Measurements from ENCODE around the gene MT1G. TPM values are rescaled to one million over a fixed set of nuclear protein-coding genes. Genes with fewer than 3 reads are reported as not detected.
"Not testable (repeated sequence)": the region's sequence is repeated elsewhere in the genome, so short reads cannot be mapped to it uniquely, and the experiment has no call there.

MT1G gene
- polyA plus RNA-seq, 1 experiment, result not detected

DNA sequence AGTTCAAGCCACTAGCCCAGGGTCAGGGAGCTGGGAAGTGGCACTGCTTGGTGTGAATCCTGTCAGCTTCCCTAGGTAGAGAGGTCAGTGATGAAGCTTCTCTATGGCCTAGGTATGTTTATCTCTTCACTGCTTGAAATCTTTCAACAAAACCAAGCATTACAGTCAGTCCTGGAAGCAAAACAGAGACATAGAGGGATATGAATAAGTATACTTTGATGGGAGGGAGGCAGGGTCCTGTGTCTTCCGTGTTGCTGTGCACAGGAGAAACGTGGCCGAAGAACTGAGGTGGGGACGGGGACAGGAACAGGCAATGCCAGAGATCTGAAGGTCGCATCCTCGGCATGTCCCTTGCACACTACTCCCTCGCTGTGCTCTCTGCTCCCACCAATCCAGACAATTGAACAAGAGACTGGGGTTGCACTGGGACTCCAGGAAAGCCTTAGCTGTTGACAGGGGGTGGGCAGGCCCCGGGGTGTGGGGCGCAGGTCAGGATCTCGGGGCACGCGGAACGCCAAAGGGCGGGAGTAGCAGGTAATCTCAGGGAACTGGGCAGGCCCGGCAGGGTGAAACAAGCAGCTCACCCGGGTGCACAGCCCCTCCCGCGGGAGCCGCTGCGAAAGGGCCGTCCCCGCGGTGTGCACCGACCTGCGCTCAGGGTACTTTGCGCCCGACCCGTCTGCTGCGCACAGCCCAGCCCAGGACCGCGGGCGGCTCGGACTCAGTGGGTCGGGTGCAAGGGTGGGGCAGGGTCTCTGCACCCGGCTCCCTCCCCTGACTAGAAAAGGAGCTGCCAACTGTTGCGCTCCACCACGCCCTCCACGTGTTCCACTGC is 1.4 kb upstream of the MT1G start, which contains the start of gene MT1H:
Gene MT1H (plus strand): TSS at position 810 of the 835 bp plus-strand sequence. CDS start 71 bp downstream, outside the sequence.
- POLR2A ChIA-PET, result interaction anchor here (1.8 kb wide), 1 partner anchor 44 kb away, joined by 6 read pairs; the partner anchor contains the start of gene MT1E

DNA sequence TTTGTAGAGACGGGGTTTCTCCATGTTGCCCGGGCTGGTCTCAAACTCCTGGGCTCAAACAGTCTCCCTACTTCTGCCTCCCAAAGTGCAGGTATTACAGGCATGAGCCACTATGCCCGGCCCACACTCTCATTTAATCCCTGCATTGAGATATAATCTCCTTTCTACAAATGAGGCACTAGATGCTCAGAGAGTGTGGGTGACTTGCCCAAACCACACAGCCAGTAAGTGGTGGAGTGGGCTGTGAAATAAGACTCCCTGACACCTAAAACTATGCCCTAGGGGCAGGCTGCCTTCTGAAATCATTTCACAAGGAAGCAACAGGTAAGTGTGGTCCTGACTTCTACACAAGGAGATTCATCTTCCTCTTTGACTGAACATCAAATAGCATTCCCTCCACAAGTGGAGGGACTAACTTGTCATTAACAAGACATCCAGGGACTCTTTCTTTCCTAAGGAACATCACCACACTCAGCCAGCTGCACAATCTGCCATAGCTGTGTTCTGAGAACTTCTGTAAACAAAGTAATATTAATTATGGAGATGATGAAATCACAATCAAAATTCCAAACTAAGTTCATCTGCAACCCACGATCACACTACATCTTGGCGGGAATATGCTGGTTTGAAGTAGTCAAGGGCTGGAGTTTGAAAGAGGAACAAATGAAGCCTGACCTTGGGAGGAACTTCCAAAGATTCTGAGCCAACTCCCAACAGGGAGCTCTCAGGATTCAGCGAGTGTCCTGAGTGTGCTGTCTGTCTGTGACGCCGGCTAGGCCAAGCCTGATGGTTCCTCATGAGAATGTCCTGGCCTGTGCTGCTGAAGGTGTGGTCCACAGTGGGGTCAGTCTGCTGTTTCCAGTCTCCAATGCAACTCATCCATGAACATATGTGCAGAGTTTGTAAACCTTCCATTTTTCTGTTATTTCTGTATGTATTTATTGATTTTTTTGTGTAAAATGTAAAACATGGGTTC is 2.3 kb downstream of the MT1G start:
- H3K9me3 ChIP-seq (ENCODE audit: control insufficient read depth, insufficient read depth, low read length); POLR2A ChIA-PET; H3K27ac ChIP-seq (ENCODE audit: low read depth, low read length); H3K4me3 ChIP-seq (ENCODE audit: low read depth, low read length); CTCF ChIA-PET; DNase-seq (ENCODE audit: low read depth, low spot score): not testable (repeated sequence)
- peaks cover 81% of the 10 kb centered on the region for H3K27me3 ChIP-seq (ENCODE audit: control insufficient read depth, insufficient read depth, low read length)

More for the DNA sequence above, 1.4 kb upstream of the MT1G start, which contains the start of gene MT1H:
- Histone ChIP-seq H3K9me3 (ENCODE audit: control insufficient read depth, insufficient read depth, low read length) (no peaks in the 10 kb centered on the region; the same call in 1 of the 2 replicates), H3K27me3 (ENCODE audit: control insufficient read depth, insufficient read depth, low read length) (peaks cover 65% of the 10 kb centered on the region), H3K27ac (ENCODE audit: low read depth, low read length) (no peak within 1 kb of the TSS), H3K4me3 (ENCODE audit: low read depth, low read length) (no peak within 1 kb of the TSS)
- TF ChIP-seq, protein P1, sequence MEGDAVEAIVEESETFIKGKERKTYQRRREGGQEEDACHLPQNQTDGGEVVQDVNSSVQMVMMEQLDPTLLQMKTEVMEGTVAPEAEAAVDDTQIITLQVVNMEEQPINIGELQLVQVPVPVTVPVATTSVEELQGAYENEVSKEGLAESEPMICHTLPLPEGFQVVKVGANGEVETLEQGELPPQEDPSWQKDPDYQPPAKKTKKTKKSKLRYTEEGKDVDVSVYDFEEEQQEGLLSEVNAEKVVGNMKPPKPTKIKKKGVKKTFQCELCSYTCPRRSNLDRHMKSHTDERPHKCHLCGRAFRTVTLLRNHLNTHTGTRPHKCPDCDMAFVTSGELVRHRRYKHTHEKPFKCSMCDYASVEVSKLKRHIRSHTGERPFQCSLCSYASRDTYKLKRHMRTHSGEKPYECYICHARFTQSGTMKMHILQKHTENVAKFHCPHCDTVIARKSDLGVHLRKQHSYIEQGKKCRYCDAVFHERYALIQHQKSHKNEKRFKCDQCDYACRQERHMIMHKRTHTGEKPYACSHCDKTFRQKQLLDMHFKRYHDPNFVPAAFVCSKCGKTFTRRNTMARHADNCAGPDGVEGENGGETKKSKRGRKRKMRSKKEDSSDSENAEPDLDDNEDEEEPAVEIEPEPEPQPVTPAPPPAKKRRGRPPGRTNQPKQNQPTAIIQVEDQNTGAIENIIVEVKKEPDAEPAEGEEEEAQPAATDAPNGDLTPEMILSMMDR (IDR thresholded peaks at IDR 0.05; ENCODE audit: low read depth, low read length), result no peak
- no peak for DNase-seq (ENCODE audit: low read depth, low spot score)
- CTCF ChIA-PET, result no interaction called here

DNA sequence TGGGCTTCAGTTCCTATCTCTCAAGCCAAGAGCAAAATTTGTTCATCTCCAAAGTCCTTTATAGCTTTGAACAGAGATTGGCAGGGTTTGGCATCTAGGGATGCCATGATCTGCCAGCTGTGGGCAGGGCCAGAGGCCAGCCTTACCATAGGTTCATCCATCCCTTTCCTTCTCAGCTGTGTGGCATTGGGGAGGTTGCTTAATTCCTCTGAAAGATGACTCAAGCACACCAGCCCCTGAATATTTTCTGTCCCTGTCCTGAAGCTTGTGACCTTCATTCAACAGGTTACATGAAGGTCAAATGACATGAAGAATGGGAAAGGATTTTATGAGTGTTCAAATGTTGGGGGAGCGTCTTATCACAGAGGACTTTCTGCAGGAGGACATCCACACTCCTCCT is 3.4 kb downstream of the MT1G start:
- TF ChIP-seq, protein P1 (IDR thresholded peaks at IDR 0.05; ENCODE audit: low read depth, low read length), result no peak
- peaks cover 81% of the 10 kb centered on the region for H3K27me3 ChIP-seq (ENCODE audit: control insufficient read depth, insufficient read depth, low read length)
- no peak overlapping the region for H3K27ac ChIP-seq (ENCODE audit: low read depth, low read length)
- CTCF ChIA-PET, result no interaction called here
- H3K9me3 ChIP-seq (ENCODE audit: control insufficient read depth, insufficient read depth, low read length), result no peaks in the 10 kb centered on the region; the same call in 1 of the 2 replicates
- POLR2A ChIA-PET, result no interaction called here
- no peak for DNase-seq (ENCODE audit: low read depth, low spot score)
- H3K4me3 ChIP-seq (ENCODE audit: low read depth, low read length), result no peak overlapping the region

DNA sequence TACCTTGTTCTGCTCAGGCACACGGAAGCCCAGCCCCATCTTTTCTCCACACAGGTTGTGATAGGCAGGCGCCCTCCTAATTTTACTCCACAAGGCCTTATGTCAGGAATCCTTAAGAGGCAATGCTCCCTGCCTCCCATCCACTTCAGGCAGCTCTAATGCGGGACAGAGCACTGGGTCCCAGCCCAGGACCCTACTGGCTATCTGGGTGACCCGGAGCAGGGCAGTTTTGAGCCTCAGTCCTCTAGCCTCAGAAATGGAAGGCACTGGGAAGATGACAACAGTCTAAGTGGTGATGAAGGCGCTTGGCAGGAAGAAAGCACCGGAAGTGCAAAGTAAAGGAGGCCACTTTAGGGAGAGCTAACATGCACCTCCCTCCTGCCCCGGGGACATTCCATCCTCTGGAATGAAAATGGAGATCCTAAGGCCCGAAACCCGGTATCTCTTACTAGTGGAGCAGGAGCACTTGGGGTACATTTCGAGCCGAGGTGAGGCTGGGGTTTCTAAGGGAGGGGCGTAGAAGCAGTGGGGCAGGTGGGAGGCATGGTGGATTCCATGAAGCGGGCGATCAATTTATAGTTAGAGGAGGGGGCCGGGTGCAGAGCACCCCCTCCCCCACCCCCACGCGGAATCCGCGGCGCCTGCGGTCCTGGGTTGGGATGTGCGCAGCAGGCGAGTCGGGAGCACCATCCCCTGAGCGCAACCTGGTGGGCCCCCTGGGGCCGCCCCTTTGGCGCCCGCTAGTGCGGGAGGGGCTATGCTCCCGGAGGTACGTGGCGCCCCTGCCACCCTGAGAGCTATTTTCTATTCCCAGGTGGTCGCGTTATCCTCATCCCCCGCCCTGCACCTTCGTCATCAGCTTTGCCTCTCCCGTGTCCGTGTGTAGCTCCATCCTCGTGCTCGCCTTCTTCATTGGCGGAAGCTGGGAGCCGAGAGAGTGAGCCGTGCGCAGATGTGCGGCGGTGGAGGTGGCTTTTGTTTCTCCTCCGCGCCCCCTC is 5.2 kb downstream of the MT1G start:
- Histone ChIP-seq H3K9me3 (ENCODE audit: control insufficient read depth, insufficient read depth, low read length) (no peaks in the 10 kb centered on the region; the same call in 1 of the 2 replicates), H3K27ac (ENCODE audit: low read depth, low read length) (no peak overlapping the region), H3K27me3 (ENCODE audit: control insufficient read depth, insufficient read depth, low read length) (peaks cover 79% of the 10 kb centered on the region), H3K4me3 (ENCODE audit: low read depth, low read length) (no peak overlapping the region)
- no peak for DNase-seq (ENCODE audit: low read depth, low spot score)
- TF ChIP-seq, protein P1 (IDR thresholded peaks at IDR 0.05; ENCODE audit: low read depth, low read length), result no peak
- ChIA-PET POLR2A (no interaction called here), CTCF (no interaction called here)

Data from AG04450 (cell line).